GM21619 (cell line): ENCODE results near the gene GPX8.

Experiments used
- ATAC-seq: cut with Tn5 transposase; IDR thresholded peaks from one replicate; pipeline ENCODE4 v1.9.1; 2021; ENCODE audit not compliant: unreplicated experiment

The GPX8 gene, protein sequence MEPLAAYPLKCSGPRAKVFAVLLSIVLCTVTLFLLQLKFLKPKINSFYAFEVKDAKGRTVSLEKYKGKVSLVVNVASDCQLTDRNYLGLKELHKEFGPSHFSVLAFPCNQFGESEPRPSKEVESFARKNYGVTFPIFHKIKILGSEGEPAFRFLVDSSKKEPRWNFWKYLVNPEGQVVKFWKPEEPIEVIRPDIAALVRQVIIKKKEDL

DNA sequence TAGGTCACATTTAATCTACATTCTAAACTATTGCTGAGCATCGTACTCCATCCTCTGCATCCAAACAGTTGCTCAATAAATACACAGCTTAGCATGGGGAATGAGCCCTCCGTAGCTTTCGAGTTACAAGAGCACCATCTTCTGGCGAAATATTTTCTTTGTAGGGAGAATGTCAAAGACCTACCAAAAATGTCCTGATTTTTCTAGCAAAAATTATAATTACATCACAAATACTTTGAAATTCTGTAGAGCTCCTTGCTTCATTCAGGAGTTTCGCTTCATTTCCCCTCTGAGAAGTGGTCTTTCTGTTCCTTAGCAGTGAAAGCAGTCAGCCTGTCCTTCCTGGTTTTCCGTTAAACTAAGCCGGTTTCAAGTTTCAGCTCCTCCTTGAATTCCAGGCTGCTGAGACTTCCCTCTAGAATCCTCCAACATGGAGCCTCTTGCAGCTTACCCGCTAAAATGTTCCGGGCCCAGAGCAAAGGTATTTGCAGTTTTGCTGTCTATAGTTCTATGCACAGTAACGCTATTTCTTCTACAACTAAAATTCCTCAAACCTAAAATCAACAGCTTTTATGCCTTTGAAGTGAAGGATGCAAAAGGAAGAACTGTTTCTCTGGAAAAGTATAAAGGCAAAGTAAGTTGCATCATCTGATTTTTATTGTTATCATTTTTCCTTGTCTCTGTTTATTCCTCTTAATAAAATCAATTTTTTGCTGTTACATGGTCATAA lies at the start of gene GPX8:
GPX8 (plus strand) TSS at position 409 of the 730 bp plus-strand sequence; CDS start at position 431, 22 bp downstream.
- ATAC-seq, result no peak

DNA sequence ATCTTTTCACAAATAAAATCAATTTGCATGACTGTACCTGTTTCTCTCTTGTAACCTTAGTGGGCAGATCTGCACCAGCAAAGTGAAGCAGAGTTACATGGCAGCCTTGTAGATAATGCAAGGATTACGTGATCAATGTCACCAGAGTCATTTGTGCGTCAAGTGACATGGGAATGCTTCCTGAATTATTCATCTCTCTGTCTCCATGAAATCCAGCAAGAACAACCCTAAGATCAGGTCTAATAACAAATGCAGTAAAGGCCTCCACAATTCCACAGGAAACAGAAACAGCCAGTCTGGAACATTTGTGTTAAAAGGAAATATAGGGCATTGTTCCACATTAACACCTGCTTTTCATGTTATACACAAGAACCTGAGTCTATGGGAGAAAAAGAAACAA lies 49.8 kb upstream of the GPX8 start:
- no peak for ATAC-seq

DNA sequence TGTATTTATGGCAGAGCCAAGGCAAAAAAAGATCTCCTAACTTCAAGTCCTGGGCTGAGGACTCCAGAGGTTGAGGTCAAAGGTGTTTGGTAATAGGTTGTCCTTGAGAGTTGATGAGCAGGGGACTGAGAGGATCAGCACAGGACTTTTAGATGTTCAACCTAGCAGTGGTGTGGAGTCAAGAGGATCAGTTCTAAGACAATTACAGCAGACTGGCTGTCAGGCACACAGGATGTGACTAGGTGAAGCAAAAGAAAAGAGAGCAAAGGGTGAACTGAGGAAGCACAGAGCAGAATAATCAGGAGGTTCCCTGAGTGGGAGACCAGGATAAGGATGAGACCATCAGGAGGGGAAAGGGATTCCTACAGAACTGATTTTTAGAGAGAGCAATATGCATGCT lies 46.6 kb upstream of the GPX8 start:
- no peak for ATAC-seq

DNA sequence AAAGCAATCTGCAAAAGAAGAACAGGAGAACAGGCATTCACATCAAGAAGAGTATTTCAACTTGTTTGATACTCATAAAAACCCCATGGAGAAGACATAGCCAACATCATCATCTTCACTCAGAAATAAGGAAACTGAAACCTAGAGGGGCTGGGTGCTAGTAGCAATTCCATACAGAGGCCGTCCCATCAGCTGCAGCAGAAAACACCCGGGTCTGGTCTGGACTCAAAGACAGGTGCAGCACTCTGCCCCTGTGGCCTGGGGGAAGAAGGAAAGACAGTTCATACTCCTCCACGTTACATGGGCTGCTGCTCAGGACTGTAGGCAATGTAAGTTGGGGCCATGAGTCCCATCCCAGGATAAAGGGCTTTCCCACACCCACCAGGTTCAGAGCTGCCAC lies 45.9 kb upstream of the GPX8 start:
- no peak for ATAC-seq

DNA sequence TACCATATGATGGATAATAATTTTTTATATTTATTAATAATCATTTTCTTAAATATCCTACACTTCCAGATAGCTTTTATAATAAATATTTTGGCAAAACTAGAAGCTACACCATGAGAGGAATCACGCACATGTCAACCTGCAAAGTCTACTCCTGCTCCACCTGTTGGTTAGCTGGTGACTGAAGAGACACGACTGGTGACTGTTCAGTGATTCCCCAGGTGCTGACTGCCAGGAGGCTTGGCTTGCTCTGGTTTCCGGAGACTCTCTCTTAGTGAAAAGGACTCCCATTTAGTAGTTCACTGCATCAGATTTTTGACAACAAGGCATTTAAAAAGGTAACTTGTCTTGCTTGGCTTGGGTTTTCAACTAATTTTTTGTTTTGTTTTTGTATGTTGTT lies 36.6 kb upstream of the GPX8 start:
- ATAC-seq, result no peak

DNA sequence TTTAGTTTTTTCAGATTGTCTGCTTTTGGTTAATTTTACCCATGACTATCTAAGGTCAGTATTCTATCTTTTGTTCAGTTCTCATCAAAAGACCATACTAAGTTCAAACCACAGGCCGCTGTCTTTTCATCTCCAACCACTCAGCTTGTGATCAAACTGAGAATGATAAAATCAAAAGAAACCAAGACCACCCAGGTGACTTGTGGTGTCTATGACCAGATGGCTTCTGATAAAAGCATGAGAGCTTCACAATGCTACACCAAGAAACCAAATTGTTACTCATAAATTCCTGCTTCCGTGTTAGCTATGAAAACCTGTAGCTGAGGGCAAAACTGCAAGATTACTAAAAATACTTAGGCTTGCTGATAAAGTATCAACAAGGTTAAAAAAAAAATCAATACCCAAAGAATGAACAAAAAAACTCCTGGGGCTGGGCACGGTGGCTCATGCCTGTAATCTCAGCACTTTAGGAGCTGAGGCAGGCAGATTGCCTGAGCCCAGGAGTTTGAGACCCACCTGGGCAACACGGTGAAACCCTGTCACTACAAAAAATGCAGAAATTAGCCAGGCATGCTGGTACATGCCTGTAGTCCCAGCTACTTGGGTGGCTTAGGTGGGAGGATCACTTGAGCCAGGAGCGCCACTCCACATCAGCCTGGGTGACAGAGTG lies 25.8 kb upstream of the GPX8 start:
- ATAC-seq, result no peak

DNA sequence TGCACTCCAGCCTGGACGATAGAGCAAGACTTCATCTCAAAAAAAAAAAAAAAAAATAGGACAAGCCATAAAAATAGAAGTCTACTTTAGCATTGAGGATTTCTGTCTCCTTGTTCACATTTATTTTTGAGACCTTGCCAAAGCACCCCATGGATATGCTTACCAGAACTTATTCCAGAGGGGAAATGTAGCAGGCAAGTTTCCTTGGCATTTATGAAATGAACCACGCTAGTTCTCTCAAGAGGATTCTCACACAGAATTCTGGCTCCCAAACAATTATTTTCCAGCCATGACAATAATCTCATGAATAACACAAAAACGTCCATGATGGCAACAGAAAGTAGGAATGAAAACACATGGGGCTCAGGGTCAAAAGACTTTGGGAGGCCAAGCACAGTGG lies 23.4 kb upstream of the GPX8 start:
- ATAC-seq, result no peak

DNA sequence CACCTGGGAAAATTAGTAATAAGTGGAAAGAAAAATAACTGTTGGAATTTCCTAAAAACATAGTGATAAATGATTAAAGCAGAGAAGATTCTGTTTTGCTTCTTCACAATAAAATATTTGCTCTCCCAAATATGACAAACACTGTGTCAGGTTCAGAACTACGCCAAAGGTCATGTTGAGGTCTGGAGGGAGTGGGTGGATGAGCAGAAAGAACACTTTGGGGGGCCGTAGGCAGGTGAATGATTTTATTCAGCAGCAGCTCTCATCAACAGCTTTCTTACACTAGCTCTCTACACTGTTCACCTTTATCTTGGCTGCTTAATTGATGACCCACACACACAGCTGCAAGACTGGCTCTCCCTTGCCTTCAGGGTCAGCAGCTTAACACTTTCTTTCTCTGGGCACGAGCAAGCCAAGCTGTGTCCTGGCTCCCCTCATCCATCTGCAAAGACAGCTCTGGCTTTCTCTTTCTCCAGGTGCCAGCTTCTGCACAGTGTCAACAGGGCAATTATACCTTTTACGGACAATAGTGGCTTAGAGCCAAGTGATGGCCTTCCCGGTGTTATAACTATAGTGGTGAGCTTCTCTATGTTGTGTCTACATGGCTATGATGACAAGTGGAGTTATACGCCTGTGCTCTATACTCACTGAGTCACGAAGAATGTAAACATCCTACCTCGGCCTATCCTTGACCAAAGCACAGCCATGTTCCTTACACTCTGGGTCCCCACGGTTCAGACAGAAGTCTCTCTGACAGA lies 18.9 kb upstream of the GPX8 start:
- no peak for ATAC-seq

DNA sequence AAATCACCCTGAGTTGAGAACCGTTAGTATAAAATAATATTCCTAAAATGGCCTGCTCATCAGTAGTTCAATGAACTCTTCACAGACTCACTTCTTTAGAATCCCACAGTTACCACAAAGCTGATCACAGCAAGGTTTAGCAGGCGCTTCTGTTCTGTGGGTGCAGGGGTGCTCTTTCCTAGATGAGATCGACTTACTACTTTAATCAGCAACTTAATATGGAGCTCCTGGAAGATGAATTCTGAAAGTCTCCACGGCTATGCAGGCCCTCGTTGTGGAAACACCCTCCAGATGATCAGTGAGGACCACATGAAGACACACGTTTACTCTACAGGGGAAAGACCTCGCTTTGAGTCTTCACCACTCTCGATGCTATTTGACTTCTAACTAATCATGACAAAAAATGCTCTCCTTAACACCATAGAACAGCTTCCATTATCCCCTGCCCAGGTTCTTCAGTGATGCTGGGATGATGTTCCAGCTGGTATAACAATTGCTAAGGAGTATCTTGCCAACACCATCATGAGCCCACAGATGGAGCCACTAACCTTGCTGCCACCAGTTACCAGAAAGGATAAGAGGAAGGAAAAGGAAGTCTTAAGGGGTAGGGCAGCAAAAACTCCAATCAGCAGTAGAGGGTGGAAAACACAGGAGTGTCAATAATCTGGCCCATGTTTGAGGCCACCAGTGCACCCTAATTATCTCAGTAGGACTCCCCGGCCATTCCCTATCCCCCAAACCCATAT lies 17.9 kb upstream of the GPX8 start:
- ATAC-seq, result no peak

DNA sequence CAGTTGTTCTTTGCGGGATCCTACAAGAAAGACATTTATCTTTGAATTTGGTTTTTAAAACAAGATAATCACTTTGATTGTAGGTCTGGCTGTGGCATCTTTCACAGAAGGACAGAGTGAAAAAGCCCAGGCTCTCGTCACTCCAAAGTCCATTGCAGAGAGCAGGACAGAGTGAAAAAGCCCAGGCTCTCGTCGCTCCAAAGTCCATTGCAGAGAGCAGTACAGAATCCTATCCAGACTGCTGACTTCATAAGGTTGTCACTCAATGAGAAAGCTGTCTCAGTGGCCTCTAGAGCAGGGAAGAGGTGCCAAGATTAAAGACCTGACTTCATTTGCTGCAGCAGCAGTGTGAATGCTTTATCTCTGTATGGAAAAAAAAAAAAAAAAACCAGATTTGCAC lies 16.3 kb upstream of the GPX8 start:
- ATAC-seq, result no peak

DNA sequence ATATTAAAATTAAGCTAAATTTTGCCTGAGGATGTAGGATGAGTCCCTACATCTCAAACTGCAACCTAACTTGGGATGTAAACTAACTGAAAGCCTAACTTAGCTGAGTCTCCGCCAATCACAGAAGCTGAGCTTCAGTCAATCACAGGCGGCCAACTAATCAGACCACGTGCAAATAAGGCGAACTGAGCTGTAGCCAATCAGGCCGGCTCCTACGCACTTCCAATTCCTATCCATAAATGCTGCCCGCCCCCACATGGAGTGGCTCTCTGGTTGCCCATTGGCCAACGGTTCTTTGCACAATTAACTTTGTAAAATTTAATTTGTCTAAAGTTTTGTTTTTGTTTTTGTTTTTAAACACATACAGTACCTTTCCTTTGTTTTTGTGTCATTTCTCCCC lies 13.9 kb upstream of the GPX8 start:
- no peak for ATAC-seq

DNA sequence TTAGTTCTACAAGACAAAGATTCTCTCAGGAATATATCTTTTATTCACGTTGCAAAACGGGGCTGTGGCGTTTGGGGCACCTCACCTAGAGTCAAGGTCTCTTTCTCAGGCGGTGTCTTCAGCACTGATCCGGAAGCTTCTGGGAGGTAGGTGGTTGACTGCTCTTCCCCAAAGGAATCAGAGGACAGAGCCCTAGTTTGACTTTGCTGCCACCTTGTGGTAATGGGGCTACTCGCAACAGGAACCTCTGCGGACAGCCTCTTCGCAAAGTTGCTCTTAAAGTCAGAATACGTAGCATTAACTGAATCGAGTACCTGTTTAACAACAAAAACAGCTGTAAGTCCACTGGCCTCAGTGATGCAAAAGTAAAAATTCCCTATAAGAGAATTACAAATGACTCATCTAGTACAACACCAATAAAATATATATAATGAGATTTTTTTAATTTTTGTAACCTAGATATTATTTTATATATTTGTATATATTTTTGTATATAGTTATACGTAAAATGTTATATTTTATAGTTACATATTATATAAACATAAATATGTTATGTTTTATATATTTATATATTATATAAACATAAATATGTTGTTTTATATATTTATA lies 13.3 kb upstream of the GPX8 start:
- ATAC-seq, result peak; percentile 88

DNA sequence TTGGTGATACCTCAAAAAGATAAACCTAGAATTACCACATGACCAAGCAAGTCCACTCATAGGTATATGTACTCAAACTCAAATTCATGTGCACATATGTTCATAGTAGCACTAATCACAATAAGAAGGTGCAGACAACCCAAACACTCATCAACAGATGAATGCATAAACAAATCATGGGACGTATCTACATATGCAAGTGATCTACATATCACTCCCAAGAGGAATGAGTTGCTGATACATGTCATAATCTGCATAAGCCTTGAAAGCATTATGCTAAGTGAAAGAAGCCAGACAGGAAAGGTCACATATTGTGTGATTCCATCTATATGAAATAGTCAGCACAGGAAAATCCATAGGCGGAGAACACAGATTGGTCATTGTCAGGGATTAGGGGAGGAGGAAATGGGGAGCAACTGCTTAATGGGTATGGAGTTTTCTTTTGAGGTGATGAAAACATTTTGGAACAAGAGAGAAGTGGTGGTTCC lies 10.6 kb upstream of the GPX8 start:
- ATAC-seq, result no peak

DNA sequence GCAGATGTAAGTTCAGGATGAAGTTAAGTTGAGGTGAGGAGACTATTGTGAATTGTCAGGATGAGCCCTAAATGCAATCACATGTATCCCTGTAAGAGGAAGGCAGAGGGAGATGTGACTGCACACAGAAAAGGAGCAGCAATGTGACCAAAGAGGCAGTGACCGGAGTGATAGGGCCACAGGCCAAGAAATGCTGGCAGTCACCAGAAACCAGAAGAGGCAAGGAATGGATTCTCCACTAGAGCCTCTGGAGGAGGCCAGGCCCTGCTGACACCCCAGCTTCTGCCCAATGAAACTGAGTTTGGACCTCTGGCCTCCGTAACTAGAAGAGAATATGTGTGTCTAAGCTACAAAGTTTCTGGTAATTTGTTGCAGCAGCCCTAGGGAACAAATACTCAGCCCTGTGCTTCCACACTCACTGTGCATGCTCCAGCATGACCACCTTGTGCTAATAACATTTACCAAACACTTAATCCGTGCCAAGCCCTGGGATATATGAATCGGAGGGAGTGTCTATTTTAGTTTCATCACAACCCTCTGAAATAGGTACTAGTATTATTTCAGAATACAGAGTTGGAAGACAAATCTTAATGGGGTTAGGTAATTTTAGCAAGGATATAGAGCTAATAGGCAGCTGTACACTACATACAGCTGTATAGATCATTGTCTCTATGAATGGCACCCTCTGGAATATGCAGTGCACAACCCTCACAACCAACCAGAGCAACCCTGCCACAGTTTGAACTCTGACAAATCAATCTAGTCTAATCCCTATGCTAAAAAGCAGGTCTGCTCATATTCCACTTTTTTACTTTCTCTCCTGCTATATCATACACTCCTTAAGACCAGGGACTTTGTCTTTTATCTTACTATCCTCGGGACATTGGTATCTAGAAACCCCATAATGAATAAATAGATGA lies 7.8 kb upstream of the GPX8 start:
- no peak for ATAC-seq

DNA sequence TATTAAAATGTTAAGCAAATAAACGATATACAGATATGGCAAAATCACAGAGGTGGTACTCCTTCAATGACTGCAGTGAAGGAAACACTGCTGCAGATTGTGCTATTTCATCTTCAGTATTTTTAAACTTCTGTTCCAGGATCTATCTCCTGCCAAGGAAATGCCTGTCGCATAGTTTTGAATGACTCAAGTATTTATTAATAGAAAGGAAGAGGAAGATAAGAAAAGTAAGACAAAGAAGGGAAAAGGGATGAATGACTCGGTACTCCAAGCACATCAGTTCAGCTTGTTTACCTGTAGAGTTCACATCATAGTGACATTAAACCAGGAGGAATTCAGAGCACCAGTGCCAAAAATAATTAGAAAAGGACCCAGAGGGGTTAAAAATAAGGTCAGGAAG lies 5.1 kb upstream of the GPX8 start:
- no peak for ATAC-seq

DNA sequence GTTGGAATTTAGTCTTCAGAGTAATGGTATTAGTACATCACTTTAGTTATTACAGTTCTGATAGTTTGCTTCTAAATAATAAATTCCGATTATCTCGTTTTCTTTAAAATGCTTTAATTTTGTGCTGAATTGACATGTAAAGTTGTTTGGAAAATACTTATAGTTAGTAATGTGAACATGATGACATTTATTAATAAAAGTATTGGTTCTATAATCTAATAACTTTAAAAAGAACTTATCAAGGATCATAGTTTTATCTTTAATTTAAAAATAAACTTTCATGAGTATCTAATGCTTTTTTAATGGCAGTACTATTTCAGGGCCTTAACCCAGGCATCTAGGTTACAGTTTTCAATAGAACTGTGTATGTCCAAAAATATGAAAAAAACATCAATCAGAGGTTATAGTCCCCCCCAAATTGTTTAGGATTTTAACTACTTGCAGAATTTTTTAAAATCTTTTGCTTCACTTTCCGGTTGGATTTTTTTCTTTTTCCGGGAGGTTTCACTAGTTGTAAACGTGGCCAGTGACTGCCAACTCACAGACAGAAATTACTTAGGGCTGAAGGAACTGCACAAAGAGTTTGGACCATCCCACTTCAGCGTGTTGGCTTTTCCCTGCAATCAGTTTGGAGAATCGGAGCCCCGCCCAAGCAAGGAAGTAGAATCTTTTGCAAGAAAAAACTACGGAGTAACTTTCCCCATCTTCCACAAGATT lies 680 bp downstream of the GPX8 start:
- ATAC-seq, result no peak

DNA sequence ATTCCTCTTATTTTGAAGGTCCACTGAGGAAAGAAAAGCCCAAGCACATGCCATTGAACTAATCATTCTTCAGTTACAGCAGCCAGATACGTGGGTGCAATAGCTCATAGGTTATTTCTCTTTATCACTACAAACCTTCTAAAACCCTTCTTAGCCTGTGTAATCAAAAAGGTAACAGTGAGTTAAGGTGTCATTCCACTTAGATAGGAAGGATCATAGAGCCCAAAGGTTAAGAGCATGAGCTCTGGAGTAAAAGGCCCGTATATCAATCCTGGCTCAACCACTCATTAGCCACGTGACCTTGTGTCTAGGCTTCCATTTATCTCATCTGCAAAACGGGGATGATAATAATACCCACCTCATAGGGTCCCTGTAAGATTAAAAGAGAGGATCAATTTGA lies 2.7 kb downstream of the GPX8 start:
- no peak for ATAC-seq

DNA sequence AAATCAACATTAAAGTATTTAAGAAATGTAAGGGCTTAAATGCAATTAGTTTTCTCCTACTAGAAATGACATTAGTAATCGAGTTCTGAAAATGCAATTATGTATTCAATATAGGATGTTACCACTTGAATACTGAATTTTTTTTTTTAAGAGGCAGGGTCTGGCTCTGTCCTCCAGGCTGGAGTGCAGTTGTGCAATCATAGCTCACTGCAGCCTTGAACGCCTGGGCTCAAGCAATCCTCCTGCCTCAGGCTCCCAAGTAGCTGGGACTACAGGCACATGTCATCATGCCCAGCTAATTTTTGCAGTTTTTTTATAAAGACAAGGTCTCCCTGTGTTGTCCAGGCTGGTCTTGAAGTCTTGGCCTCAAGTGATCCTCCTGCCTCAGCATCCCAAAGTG lies 11.5 kb downstream of the GPX8 start:
- ATAC-seq, result no peak
